Right ventricle myocardium inferior (tissue), 1 donor: ENCODE data around the gene FGF9. TPM values are rescaled to one million over a fixed set of nuclear protein-coding genes. Genes with fewer than 3 reads are reported as not detected.

ENCODE experiments used
- ATAC-seq: fragments of 200-7000 bp; cut with Tn5 transposase; one replicate; pipeline ENCODE4 v1.9.1; 2020; ENCODE audit warnings: mild to moderate bottlenecking, moderate library complexity
- DNase-seq: peaks from one replicate; pipeline ENCODE4 v3.0.0; 2021; ENCODE audit errors: missing footprints
- intact Hi-C: fragments of 100-400 bp; cut with DNase I; formaldehyde crosslinking; loops from one replicate; pipeline ENCODE4 v1.11.0; 2022
- total RNA-seq: library from RNA; stranded (reverse); fragmentation: NEBNext Ultra II Directional; extraction: Animal tissue kit (Norgen Biotek cat#: 25700); gene quantifications from one replicate; pipeline ENCODE4 v1.2.1, GENCODE V29; 2021
- donor health status: DM: no; HTN: yes; CAD: no; lungs with severe emphysema.

The FGF9 gene
- total RNA-seq, 1 donor from 2014 or later, result 12.6 TPM

DNA sequence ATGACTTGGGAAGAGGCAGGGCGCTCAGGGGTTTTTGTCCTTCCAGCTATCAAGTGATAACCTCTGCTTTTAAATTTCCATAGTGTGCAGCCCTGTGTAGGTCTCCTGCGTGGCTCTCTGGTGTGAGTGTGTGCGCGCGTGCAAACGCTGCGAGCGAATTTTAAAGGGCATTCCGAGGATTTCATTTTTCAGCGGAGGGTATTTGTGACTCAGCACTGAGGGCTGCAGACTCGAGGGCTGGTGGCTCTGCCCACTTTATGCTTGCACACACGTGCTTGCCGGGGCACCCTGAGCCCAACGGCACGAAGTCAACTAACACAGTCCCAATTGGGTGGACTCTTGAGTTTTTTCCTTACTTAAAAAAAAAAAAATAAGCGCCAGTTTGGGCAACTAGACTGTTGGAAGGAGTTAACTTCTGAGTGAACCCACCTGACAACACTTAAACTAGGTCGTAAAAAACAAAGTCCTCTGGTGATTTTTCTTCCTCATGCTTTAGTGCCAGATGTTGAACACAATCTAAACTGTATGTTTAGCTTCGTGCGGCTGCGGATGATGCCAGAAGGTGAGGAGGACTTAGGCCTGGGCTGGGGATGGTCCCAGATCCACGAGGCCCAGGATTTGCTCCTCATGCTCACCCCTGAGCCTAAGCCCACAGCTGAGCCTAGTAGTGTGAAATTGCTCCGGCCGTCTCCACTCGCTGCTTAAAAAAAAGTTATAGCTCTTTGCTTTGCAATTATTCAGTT, 2.1 kb downstream of the FGF9 start:
- no peak for DNase-seq
- no peak for ATAC-seq
- intact Hi-C loops, result loop anchor here (5.0 to 10.0 kb wide), 3 partner anchors 71 to 772 kb away; partner anchors contain the start of gene MICU2

DNA sequence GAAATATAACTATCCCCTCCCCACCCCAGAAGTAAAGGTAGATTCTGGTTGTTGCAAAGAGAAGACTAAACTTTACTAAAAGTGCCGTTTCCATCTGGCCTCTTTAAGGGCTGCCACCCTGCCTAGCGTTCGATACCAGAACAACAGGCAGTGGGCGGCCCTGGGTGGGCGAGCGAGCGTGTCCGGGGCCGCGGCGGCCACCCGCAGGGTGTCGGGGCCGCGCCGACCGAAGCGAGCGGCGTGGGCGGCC, 2.6 kb downstream of the FGF9 start:
- DNase-seq (no peak), ATAC-seq (no peak)
- intact Hi-C loops, result loop anchor here (5.0 to 10.0 kb wide), 3 partner anchors 71 to 771 kb away; partner anchors contain the start of gene MICU2

DNA sequence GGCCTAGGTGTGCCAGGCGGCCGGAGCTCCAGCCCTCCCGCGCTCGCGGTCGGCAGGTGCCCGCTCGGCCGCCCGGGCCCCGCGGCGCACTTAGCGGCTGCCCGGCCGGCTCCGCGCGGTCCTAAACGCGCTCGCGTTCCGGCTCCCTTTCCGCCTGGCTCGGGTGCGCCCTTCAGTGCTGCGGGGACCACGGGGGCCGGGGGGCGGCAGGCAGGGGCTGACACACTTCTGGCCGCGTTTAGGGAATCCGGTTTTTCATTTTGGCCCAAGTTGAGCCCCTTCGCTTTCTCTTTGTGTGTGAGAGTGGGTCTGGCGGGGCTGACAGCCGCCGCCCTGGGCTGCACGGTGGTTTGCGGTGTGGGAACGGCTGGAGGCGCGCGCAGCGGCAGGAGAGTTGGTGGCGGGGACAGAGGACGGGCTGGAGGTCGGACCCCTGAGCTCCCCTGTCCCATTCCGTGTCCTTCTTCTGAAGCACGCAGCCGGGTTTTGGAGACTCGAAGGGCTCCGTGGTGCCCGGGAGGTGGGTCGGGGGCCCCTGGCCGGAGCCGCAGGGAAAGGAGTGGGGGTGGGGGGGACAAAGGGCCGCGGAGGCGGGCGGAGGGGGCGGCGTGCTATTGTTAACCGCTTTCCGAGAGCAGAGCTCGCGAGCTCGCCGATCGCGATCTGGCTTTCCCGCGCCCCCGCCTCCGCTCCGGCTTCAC, 3.1 kb downstream of the FGF9 start:
- ATAC-seq, result peak; percentile 48
- peak; percentile 76 for DNase-seq
- intact Hi-C loops, result loop anchor here (2.0 to 10.0 kb wide), 4 partner anchors 63 to 771 kb away; partner anchors contain the start of gene MICU2

DNA sequence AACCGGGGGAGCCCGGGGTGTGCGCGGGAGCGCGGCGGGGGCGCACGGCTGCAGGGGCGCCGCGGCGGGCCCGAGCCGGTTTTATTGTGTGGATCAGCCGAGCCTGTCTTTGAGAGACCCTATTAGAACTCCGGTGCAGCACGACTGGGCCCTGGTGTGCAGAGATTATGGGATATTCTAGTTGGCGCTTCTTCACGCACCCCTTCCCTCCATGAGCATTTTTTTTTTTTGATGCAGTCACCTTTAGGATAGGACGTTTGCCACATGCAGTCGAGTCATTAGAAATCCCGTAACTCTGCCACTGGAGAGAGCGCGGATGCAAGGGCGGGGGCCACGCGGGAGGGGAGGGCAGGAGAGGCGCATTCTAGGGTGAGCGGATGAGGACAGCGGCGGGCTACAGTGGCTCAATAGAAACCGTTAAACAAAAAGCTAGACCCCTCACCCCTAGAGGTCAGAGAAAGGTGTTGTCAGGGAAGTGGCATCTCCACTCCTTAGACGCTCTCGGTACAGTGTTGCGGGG, 3.7 kb downstream of the FGF9 start:
- no peak for ATAC-seq
- intact Hi-C loops, result loop anchor here (2.0 to 10.0 kb wide), 4 partner anchors 62 to 770 kb away; partner anchors contain the start of gene MICU2
- no peak for DNase-seq

DNA sequence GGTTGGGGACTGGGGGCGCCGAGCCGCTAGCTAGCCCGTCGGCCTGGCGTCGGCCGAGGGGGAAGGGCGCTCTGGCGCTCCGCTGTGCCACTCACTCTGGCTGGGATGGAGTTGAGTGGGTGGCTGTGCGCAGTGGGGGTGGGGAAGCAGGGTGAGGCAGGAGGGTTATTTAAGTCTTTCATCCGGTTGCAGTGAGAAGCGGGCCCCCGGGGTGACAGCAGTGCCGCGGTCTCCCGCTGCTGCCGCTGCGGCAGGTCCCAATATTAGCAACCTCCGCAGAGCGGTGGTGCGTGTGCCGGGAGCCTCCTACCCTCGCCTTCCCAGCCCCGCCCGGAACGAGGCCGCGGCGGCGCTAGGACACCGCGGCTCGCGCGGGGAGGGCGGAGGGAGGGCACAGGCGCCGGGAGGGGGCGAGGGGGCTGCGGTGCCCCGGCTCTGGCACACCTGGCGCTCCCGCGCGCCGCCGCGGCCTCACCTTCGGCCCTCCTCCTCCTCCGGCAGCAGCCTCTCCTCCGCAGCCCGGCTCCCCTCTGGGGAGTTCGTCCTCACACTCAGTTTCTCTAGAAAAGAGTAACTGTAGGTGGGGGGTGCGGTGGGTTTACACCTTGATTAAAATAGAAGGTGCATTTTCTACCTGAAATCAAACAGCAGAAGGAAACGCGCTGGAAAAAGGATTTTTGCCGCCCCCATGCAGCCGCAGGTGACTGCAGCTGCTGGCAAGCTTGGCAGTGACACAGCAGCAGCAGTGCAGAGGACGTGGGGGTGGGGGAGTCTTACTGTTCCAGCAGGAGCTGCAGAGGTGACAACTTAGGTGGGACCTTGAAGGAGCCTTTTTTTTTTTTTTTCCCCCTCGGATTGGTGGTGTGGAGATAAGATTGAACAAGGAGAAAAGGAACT, 4.5 kb downstream of the FGF9 start:
- intact Hi-C loops, result loop anchor here (2.0 to 10.0 kb wide), 3 partner anchors 61 to 769 kb away; no protein-coding TSS in a partner anchor
- ATAC-seq, result peak; percentile 47

DNA sequence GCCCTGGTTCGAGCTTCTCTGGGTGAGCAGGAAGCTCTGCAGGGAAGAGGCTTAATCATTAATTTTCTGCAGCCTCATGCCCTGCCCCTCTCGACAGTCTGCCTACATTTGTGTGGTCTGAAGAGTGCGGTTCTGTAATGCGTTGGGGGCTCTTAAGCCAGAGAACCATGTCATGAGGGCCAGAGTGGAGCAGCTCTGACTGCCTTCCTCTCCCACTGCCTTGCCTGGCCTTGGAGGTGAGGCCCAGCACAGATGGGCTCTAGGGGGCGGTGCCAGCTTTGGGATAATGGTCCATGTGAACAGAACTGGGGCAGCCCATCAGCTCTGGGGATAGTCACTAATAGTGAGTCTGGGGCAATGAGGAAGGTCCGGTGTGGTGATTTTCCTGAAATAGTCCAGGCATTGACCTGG, 5.7 kb downstream of the FGF9 start:
- intact Hi-C loops, result loop anchor here (10.0 kb wide), 2 partner anchors 148 to 768 kb away; no protein-coding TSS in a partner anchor
- no peak for ATAC-seq
- DNase-seq, result no peak

More for the DNA sequence above, 4.5 kb downstream of the FGF9 start:
- no peak for DNase-seq

DNA sequence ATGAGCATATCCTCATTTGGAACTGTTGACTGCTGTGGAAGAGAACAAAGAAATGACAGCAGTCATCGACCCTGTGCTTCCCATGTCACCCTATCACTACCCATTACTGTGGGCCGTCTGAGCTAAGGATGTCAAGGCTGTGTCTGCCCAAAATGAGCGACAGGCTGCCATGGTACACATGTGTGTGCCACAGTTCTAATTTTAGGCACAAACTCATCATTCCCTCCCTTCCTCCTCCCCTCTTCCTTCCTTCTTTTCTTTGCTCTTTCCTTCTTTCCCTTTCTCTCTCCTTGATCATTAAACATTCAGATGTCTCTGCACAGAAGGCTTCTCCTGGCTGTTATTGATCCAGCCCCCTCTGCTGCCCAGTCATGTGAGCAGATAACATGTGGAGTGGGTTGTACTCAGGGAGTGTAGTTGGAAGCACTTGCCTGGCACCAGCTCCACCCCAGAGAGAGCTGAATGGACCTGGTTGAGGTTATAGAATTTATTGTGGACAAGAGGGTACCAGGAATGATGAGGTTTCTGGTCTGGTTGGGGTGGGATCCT, 6.3 kb downstream of the FGF9 start:
- intact Hi-C loops, result loop anchor here (10.0 kb wide), 2 partner anchors 148 to 768 kb away; no protein-coding TSS in a partner anchor
- DNase-seq (no peak), ATAC-seq (no peak)

DNA sequence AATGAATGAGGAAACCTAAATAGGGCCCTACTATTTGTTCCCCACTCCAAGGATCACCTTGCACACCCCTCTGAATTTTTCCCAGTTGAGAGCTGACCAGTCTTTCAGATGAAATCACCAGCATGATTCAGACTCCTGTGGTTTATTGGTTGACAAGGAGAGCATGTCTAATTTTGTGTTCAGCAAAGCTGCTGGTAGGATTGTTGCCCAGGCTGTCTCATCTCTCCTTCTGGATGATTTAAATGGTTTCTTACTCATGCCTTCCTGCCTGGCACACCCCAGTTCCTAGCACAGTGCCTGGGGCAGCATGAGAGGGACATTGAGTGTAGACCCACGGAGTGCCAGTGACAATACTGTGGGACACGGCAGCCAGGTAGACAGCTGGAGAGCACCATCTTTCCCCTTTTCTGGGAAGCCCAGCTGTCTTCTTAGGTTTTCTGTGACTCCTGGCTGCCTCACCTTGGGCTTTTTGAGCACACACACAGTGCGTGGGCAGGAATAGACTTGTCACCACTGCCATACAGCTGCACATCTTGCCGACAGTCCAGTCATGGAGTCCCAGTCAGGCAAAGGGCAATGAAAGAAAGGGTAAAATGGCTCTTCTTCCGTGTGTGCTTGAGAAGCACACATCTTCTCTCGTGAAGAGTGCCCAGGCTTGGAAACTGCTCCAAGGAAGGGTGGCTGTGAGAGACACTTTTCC, 12.3 kb downstream of the FGF9 start:
- no peak for DNase-seq
- ATAC-seq, result no peak
- intact Hi-C loops, result no loop called here

DNA sequence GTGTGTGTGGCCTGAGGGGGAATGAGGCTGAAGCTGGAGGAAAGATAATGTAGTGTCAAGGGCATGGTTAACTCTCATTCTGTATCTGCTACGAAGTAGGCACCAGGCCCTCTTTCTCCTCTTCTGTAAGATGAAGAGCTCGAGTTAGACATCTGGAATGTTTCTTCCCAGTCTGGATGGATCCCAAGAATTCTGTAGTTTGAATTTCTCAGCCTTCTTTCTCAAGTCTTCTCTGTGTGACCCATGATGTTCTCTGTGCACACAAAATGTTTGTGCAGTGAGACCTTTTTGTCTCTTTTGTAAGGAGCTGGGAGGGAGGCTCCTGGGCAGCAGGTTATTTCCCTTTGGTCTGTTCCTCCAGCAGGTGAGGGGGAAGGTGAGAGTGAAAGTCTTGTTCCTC, 13.7 kb downstream of the FGF9 start:
- DNase-seq, result no peak
- ATAC-seq, result no peak
- intact Hi-C loops, result no loop called here

DNA sequence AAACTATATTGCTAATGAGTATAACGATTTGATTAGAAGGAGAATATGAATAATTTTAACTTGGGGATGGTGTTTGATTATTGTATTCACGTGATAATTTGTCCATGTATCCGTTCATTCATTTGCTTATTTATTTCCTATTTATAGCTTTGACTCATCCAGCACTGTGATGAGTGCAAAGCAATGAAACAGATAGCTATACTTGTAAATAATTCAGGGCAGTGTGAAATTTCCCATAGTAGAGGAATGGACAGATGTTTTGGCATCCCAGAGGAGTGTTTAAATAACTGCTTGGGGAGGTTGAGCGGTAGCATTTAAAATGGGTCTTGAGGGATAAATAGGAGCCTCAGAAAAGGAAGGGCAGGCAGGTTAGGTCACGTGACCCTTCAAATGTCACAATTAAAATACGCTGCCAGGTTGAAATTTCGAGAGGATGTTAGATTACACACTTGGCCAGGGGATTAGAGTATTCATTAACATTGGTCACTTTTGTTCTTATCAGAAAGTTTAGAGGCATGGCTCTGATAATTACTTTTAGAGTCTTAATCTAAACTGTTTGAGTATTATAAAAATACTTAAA, 14.7 kb downstream of the FGF9 start:
- DNase-seq, result no peak
- ATAC-seq, result no peak
- intact Hi-C loops, result no loop called here

DNA sequence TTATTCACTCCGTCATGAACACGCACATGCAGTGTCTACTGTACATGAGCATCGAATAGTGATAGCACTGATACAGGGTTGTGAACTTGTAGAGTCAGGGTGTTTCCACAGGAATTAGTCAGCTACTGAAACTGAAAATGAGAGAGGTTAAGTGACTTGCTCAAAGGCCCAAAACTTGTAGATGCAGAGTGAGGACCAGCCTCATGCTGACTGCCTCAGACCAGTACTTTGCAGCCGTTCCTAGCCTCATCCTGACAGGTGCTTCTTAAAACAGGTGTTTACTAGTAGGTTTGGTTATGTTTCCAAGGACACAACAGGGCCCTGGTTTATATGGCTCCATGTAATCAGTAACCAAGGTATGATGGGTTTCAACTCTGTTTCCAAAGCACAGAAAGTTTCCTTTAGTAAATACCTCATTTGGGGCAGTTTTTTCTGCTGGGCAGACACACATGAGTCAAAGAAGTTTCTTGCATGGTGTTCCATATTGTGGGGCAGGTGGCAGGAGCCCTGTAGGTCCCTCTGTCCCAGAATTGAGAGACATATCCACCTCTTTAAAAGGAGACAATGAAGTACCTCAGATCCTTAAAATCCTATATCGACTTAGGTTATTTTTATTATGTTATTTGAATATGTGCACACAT, 16.0 kb downstream of the FGF9 start:
- ATAC-seq (no peak), DNase-seq (no peak)
- intact Hi-C loops, result no loop called here

DNA sequence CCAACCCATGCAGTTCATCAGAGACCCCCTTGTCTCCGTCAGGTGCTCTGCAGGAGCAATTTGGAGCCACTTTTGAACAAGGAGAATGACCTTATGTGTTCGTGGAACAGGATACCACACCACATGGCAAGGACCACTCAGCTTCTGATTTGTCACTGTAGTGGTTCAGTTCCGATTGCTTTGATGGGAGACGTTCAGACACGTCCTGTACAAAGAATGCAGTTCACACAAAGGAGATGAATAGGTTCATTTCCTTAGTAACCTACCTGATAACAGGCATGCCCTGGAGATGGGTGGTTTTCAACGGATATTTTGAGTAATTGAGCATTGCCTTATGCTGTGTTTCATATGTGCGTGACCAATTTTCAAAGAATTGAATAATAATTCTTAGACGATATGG, 17.2 kb downstream of the FGF9 start:
- ATAC-seq (no peak), DNase-seq (no peak)
- intact Hi-C loops, result no loop called here

DNA sequence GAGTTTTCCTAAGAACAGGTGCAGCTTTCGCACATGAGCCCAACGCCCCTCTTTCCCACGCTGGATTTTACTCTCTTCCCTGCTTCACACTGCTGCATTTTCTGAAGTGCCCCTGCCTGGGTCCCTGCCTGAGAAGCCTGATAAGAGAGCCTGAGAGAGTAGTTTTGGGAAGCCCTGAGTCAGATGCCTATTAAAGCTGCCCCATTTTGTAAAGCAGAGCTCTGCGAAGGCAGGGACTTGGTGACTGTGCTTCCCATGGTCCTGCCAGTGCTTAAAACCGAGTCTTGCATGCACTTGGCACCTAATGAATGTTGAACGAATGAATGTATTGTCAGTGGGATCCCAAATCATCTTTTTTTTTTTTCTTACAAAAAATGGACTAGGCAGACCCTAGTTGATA, 18.2 kb downstream of the FGF9 start:
- ATAC-seq (no peak), DNase-seq (no peak)
- intact Hi-C loops, result no loop called here

DNA sequence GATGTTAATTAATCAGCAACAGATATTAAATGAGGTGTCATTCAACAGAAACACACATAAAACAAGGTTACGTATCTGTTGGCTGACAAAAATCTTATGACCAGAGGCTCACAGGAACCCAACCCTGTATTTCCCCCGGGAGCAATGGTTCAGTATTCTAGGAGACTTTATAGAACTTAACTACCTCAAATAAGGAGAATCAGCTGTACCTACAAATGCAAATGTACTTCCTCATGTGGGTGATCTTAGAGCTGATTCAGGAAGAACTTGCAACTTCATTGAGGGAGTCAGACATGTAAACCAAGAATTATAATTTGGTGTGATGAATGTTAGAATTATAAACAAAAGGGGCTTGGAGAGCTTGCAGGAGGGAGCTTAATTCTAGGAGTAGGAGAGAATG, 20.1 kb downstream of the FGF9 start:
- intact Hi-C loops, result no loop called here
- DNase-seq (no peak), ATAC-seq (no peak)

DNA sequence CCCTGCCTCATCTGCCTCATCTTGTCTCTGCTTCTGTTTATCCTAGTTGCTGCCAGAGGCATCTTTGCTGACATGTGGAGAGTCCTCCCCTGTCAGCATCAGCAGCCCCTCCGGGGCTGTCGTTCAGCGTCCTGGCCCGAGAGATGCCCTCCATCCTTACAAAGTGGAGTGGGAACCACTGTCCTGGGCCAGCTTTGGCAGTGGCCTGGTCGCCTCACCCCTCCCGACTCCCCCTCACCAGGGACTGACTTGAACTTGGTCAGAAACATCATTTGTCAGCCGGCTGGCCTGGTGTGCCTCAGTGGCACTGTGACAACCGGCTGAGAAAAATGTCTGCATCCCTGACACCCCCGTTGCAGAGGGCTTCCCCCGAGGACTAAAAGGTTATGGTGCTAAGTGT, 20.6 kb downstream of the FGF9 start:
- intact Hi-C loops, result no loop called here
- DNase-seq (no peak), ATAC-seq (no peak)

DNA sequence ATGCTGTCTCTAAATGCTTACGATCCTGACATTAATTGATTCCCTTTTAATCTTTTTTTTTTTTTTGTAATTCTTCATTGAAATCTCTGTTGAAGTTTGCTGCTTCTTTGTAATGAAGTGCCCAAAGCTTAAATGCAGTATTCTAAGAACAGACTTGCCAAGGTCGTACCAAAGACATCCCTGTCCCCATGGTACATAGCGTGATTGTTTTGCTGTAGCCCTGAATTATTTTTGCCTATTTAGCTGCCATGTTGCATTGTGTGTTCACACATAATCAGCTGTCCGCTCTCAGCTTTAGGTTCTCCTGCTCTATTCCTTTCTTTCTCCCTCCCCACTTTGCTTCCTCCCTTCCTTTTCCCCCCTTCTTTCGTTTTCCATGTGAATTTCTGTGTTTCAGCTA, 21.1 kb downstream of the FGF9 start:
- ATAC-seq, result peak; percentile 64
- intact Hi-C loops, result no loop called here
- DNase-seq, result no peak

DNA sequence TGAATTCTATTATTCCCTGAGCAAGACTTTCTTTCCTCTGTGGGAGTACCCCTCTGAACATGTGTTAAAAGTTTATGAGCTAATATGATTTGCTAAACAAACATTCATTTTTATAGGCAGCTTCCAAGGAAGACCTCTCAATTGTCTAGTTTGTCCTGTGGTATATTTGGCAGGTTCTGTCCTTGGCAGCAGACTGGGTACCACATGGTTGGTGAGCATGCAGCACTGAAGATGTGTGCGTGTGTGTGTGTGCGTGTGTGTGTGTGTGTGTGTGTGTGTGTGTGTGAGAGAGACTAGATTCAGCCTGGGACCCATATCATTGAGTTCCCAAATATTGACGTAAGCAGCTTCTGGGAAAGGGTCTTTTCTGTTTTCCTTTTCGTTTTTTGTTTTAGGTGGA, 24.0 kb downstream of the FGF9 start:
- DNase-seq (no peak), ATAC-seq (peak; percentile 52)
- intact Hi-C loops, result no loop called here
